Lung (tissue), 12 donors: ENCODE data around the gene AGRN. TPM values are rescaled to one million over a fixed set of nuclear protein-coding genes. Genes with fewer than 3 reads are reported as not detected.
"Not testable (repeated sequence)": the region's sequence is repeated elsewhere in the genome, so short reads cannot be mapped to it uniquely, and the experiment has no call there.

ENCODE experiments used
- ATAC-seq: fragments of 200-7000 bp; cut with Tn5 transposase; one replicate; pipeline ENCODE4 v1.9.1; 2020; ENCODE audit warnings: moderate number of reproducible peaks; ENCODE audit not compliant: insufficient read depth, low FRiP score
- DNase-seq, 3 donors: peaks; one replicate each; pipeline ENCODE4 v3.0.0-alpha.2; 2013 to 2017
- H3K27ac ChIP-seq, 2 donors: one replicate each; pipeline ENCODE4 v1.5.1; 2013; ENCODE audit warnings: mild to moderate bottlenecking in 2 of 2, moderate library complexity in 2 of 2, control low read depth in 1 of 2, inconsistent platforms in 1 of 2, low read depth in 1 of 2, low read length in 1 of 2
- H3K27me3 ChIP-seq, 3 donors: one replicate each; pipeline ENCODE4 v1.5.1; 2013; ENCODE audit warnings: low read length in 2 of 3; ENCODE audit not compliant: control insufficient read depth in 3 of 3, insufficient read depth in 3 of 3
- H3K36me3 ChIP-seq, 4 donors: one replicate each; pipeline ENCODE4 v1.5.1; 2013; ENCODE audit warnings: low read length in 4 of 4, mild to moderate bottlenecking in 1 of 4, moderate library complexity in 1 of 4; ENCODE audit not compliant: control insufficient read depth in 4 of 4, insufficient read depth in 4 of 4
- H3K4me1 ChIP-seq, 5 donors: one replicate each; pipeline ENCODE4 v1.5.1; 2013; ENCODE audit warnings: low read length in 5 of 5, mild to moderate bottlenecking in 2 of 5, moderate library complexity in 1 of 5; ENCODE audit not compliant: control insufficient read depth in 5 of 5, insufficient read depth in 5 of 5
- H3K4me3 ChIP-seq: one replicate; pipeline ENCODE4 v1.5.1; 2013; ENCODE audit warnings: mild to moderate bottlenecking, control low read depth, moderate library complexity
- H3K9ac ChIP-seq, 2 donors: one replicate each; pipeline ENCODE4 v1.5.1; 2013; ENCODE audit warnings: low read length in 2 of 2, control low read depth in 1 of 2; ENCODE audit not compliant: insufficient read depth in 1 of 2
- H3K9me3 ChIP-seq, 4 donors: one replicate each; pipeline ENCODE4 v1.5.1; 2013; ENCODE audit warnings: low read length in 3 of 4, mild to moderate bottlenecking in 1 of 4, moderate library complexity in 1 of 4; ENCODE audit not compliant: control insufficient read depth in 4 of 4, insufficient read depth in 3 of 4
- CTCF ChIP-seq: IDR thresholded peaks from 2 replicates; pipeline ENCODE4 v1.5.1; 2012; ENCODE audit warnings: mild to moderate bottlenecking; ENCODE audit errors: control extremely low read depth, extremely low read depth
- WGBS, 2 donors: extraction: QIAGEN DNeasy Blood & Tissue Kit; methylation state at CpG; one replicate each; pipeline ENCODE4 v1.1.7; 2013; 5-methylcytosine and 5-hydroxymethylcytosine counted together
- polyA plus RNA-seq, 2 donors: library from polyadenylated mRNA; stranded (reverse); fragments of 200-250 nt; gene quantifications; one replicate each; pipeline ENCODE4 v1.2.1, GENCODE V29; 2013
- total RNA-seq, 2 donors: library from RNA; depleted of rRNA in 1 of 2; stranded (reverse); fragments of >200 nt in 1 of 2; gene quantifications; one replicate each; pipeline ENCODE4 v1.2.1, GENCODE V29; 2014 to 2021
- donor health status: control.
- donor health status: control.
- donor health status: Bipolar disorder and iron deficiency.
- donor health status: healthy.
- donor health status: DM: yes; HTN: yes; CAD: no.

Gene AGRN
- total and polyA plus RNA-seq, 4 donors: 30.7 to 124 (median 85.2) TPM

DNA sequence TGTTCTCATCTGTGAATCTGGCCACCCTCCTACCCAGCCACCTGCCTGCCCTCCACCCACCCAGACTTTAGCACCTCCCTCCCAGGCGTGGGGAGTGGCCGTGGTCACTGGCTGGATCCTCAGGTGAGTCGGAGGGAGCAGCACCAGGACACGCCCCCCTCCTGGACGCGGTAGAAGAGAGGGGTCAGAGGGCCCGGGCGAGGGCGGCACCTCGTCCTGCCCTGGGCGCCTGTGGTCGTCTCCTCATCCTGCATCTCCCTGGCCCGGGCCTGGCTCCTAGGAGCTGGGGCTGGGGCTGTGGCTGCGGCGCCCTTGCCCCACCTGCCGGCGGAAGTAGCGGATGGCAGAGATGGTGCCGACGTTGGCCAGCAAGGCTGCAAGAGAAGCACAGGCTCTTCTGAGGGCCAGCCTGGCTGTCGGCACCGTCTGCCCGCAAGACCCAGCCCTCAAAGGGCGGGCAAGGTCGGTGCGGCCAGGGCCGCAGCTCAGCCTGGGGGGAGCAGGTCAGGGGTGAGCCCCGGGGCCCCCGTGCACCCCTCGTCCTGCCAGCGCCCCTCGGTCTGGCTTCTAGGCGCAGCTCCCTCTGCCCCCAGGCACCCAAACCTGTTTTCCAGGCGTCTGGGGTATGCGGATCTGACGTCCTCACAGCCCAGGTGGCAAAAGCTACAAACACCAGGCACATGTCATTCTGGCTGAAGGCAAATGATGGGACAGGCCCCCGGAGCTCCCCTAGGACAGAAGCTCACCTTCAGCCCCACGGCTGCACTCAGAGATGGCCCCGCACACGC, 43.8 kb upstream of the AGRN start:
- Histone ChIP-seq H3K36me3 (no peaks in the 10 kb centered on the region), H3K9ac (no peak overlapping the region), H3K9me3 (peaks cover 0 to 2% (median 0%) of the 10 kb centered on the region in 4 donors), H3K27me3 (peaks cover 0 to 19% (median 0%) of the 10 kb centered on the region in 3 donors), H3K27ac (no peak overlapping the region), H3K4me3 (no peak overlapping the region), H3K4me1 (peaks cover 0 to 6% (median 0%) of the 10 kb centered on the region in 5 donors)
- WGBS, 2 donors: 3 to 5% methylated on average over 28 to 40 of the region's 40 CpGs
- ATAC-seq (no peak), DNase-seq (peak; percentile 76 to 82 (median 77))
- TF ChIP-seq CTCF: peak; percentile 32

DNA sequence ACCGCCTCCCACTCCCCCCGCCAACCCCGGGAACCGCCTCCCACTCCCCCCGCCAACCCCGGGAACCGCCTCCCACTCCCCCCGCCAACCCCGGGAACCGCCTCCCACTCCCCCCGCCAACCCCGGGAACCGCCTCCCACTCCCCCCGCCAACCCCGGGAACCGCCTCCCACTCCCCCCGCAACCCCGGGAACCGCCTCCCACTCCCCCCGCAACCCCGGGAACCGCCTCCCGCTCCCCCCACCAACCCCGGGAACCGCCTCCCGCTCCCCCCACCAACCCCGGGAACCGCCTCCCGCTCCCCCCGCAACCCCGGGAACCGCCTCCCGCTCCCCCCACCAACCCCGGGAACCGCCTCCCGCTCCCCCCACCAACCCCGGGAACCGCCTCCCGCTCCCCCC, 43.1 kb upstream of the AGRN start:
- not testable (repeated sequence) for H3K36me3 ChIP-seq, H3K4me1 ChIP-seq, H3K27ac ChIP-seq, ATAC-seq, H3K9me3 ChIP-seq, H3K9ac ChIP-seq, H3K4me3 ChIP-seq, DNase-seq
- WGBS, 2 donors: 64 to 72% methylated on average over 14 to 15 of the region's 39 CpGs
- peaks cover 0 to 15% (median 0%) of the 10 kb centered on the region in 3 donors for H3K27me3 ChIP-seq

GRCh38 chr1:978069-978834, 41.7 kb upstream of the AGRN start:
- peaks cover 0 to 2% (median 0%) of the 10 kb centered on the region in 4 donors for H3K9me3 ChIP-seq
- H3K4me3 ChIP-seq: no peak overlapping the region
- H3K36me3 ChIP-seq: no peaks in the 10 kb centered on the region
- peaks cover 0 to 21% (median 5%) of the 10 kb centered on the region in 3 donors for H3K27me3 ChIP-seq
- no peak for ATAC-seq
- TF ChIP-seq CTCF: no peak
- WGBS, 2 donors: 86 to 88% methylated on average over 44 of the region's 44 CpGs
- DNase-seq: no peak
- no peak overlapping the region for H3K27ac ChIP-seq
- no peak overlapping the region for H3K9ac ChIP-seq
- H3K4me1 ChIP-seq: peaks cover 0 to 6% (median 0%) of the 10 kb centered on the region in 5 donors
